GM15510 (cell line): ENCODE data around the gene MBD2.

Source experiments
- POLR2A ChIP-seq: IDR thresholded peaks from 3 replicates; pipeline ENCODE4 v1.6.1; 2011; ENCODE audit warnings: borderline replicate concordance; ENCODE audit not compliant: insufficient read length; ENCODE audit errors: extremely low read depth

MBD2 gene

GRCh38 chr18:54187372-54187771 lies 37.1 kb downstream of the MBD2 start:
- no peak for TF ChIP-seq POLR2A

DNA sequence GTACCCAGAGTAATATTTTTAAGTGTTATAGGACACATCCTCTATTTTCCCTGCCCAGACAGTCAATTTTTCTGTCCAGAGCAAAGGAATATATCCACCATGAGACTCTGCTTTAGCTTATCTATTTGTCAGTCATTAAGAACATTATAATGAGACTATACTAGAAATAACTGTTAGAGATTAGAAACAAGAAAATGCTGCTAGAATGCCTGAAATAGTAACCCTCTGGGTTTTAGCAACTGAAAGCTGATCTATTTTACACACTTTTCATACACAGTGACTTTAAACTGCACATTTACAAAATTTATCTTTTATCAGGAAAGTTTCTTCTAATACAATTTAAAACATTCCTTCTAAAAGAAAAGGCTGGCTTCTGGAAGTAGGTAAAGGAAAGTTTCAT lies 39.6 kb downstream of the MBD2 start:
- TF ChIP-seq POLR2A = no peak

GRCh38 chr18:54183390-54183789 lies 41.1 kb downstream of the MBD2 start:
- TF ChIP-seq POLR2A = no peak

- TF ChIP-seq POLR2A = no peak
Observed at GRCh38 chr18:54181856-54182602, 42.4 kb downstream of the MBD2 start.

DNA sequence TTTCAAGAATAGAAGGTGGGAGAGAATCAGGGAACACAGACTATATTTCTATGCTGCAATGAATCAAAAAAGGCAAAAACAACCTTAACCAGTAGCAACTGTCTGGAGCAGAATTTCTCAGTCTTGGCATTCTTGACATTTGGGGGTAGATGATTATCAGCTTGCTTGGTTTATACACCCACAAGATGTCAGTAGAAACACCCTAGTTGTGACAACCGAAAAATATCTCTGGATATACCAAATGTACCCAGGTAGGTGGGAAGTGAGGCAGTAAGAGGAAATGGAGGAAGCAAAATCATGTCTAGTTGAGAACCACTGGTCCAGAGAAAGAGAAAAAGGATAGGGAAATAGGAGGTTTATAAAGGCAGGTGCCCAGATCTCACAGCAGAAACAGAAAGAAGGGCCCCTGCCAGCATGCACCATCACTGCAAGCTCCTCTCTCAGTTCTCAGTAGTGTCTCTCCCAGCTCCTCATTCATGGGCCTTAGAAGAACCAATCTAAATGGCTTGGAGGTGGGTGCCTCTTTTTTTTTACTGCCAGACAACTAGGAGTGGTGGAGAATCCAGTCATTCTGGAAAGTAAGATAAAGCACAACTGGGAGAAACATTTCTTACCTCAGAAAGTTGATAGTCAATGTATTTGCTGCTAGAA lies 50.4 kb downstream of the MBD2 start:
- TF ChIP-seq POLR2A = no peak

DNA sequence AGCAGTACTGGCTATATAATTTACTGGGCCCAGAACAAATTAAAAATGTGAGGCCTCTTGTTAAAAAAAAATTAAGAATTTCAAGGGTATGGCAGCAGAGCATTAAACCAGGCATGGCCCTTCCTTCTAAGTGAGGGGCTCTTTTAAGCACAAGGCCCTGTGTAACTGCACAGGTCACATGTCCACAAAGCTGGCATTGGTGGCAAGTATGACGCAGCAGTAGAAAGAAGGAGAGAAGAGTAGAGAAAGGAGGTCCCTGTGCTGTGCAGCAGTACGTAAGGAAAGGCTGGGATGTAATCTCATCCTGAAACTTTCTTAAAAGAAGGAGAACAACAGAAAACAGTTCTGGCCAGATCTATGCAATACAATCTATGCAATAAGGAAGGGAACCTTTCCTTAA lies 51.2 kb downstream of the MBD2 start:
- no peak for TF ChIP-seq POLR2A

GRCh38 chr18:54169431-54170403 lies 54.8 kb downstream of the MBD2 start:
- TF ChIP-seq POLR2A = no peak

DNA sequence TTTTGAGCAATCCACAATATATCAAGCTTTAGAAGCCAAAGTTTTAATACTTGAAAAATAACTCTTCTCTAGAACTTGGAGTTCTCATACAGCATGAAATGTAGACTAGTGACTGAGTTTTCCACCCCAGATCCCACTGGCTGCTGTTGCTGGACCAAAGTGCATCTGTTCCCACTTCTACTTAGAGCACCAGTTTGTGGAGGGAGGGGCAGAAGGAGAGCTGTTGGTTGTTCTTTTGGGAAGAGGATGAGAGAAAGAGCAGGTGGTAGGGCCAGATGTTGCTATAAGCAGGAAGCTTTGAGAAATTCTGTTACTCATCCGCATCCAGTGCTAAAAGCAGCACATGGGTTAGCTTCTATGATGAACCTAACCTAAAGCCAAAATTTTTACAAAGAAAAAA lies 59.0 kb downstream of the MBD2 start:
- TF ChIP-seq POLR2A = no peak

GRCh38 chr18:54163453-54163852 lies 61.0 kb downstream of the MBD2 start:
- TF ChIP-seq POLR2A = no peak

- no peak for TF ChIP-seq POLR2A
Observed at GRCh38 chr18:54162431-54162830, 62.0 kb downstream of the MBD2 start.

- no peak for TF ChIP-seq POLR2A
Observed at GRCh38 chr18:54161267-54161666, 63.2 kb downstream of the MBD2 start.

- TF ChIP-seq POLR2A = no peak
Observed at GRCh38 chr18:54159906-54160305, 64.6 kb downstream of the MBD2 start.

GRCh38 chr18:54157646-54158385 lies 66.7 kb downstream of the MBD2 start:
- no peak for TF ChIP-seq POLR2A

- no peak for TF ChIP-seq POLR2A
Observed at GRCh38 chr18:54155412-54155811, 69.1 kb downstream of the MBD2 start.
